OCI-LY3 (cell line): Measurements from ENCODE around the gene GAMT.

ENCODE experiments used
- EZH2phosphoT487 ChIP-seq: fragments of 200-600 bp; shearing (Covaris generic); IDR thresholded peaks from 2 replicates; pipeline ENCODE4 v1.6.1; 2018; ENCODE audit warnings: antibody characterized with exemption, mixed run types, low read depth
- TF ChIP-seq, protein P1 (sequence below): fragments of 200-600, 300-600 bp; sonication (generic); IDR thresholded peaks from 2 replicates; pipeline ENCODE4 v1.5.1; 2014; ENCODE audit warnings: antibody characterized with exemption, low read length, low read depth

DNA sequence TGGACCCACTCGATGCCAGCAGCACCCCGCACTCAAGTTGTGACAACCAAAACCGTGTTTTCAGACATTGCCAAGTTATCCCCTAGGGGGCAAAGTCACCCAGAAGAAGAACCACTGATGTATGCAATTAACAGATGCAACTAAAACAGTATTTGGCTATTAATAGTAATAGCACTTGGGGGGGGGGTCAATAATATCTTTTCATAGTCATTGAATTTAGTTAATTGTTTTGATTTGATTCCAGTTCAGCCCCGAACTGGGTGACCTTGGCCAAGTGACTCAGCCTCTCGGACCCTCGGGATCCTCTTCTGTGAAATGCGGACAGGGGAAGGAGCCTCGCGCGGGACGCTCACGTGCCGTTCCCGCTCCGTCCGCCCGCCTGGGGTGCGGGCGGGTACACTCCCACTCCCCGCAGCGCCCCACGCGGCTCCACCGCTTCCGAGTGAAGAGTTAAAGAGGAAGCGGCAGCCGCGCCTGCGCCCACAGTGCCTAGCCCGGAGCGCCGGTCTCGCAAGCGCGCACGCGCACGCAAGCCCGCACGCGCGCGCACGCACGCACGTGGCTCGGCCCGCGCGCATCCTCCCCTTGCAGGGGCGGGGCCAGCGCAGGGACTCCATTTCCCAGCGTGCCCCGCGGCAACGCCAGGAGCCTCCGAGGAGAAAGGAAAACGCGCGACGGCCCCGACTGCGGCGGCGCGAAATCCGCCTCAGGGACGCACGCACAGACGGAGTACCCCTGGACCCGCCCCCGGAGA is 5.6 kb upstream of the GAMT start:
- TF ChIP-seq, protein P1, sequence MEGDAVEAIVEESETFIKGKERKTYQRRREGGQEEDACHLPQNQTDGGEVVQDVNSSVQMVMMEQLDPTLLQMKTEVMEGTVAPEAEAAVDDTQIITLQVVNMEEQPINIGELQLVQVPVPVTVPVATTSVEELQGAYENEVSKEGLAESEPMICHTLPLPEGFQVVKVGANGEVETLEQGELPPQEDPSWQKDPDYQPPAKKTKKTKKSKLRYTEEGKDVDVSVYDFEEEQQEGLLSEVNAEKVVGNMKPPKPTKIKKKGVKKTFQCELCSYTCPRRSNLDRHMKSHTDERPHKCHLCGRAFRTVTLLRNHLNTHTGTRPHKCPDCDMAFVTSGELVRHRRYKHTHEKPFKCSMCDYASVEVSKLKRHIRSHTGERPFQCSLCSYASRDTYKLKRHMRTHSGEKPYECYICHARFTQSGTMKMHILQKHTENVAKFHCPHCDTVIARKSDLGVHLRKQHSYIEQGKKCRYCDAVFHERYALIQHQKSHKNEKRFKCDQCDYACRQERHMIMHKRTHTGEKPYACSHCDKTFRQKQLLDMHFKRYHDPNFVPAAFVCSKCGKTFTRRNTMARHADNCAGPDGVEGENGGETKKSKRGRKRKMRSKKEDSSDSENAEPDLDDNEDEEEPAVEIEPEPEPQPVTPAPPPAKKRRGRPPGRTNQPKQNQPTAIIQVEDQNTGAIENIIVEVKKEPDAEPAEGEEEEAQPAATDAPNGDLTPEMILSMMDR: peak; percentile 69
- no peak for TF ChIP-seq EZH2phosphoT487
